GM19043 (cell line): ENCODE measurements around the gene CASP10.
A peak's percentile ranks its signal among the peaks of the same experiment; 100 is the strongest.

Experiments
- ATAC-seq: cut with Tn5 transposase; IDR thresholded peaks from one replicate; pipeline ENCODE4 v1.9.1; 2021; ENCODE audit warnings: low read depth; ENCODE audit not compliant: unreplicated experiment

Gene CASP10

DNA sequence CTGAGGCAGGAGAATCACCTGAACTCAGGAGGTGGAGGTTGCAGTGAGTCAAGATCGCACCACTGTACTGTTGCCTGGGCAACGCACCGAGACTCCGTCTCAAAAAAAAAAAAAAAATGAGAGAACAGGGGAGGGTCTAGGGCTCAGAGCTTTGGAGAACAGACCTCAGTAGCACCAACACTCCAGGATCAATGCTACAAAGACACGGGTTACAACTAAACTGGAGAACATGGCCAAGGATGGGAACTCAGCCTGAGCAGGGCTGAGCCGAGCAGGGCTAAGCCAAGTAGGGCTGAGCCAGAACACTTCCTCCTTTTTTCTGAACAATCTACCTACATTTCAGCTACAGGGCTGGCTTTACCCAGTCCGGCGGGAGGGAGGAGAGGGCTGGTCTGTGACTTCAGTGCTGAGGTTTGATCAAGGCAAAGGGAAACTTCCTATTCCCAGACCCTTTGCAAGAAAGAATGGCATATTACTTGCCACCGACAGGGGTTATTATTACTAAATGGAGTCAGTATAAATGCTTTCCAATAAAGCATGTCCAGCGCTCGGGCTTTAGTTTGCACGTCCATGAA lies 74.5 kb downstream of the CASP10 start:
- ATAC-seq, result peak; percentile 34

DNA sequence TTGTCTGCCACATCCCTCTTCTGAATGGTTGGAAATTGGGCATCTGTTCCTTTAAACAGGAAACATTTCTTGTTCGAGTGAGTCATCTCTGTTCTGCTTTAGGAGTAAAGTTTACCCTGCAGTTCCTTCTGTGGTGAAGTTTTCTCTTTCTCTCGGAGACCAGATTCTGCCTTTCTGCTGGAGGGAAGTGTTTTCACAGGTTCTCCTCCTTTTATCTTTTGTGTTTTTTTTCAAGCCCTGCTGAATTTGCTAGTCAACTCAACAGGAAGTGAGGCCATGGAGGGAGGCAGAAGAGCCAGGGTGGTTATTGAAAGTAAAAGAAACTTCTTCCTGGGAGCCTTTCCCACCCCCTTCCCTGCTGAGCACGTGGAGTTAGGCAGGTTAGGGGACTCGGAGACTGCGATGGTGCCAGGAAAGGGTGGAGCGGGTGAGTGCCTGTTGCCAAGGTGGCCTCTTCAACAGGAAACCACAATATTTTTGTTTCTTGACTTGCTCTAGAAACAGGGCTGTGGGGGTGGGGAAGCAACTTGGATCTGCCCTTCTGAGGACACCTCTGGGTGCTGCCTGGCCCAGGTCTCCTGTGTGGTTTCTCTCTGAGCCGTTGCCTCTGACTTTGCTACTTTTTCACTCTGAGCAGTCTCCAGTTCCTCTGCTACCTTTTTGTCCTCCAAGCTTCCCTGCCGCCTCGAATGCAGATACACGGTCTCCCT lies 75.2 kb downstream of the CASP10 start:
- ATAC-seq, result peak; percentile 56

DNA sequence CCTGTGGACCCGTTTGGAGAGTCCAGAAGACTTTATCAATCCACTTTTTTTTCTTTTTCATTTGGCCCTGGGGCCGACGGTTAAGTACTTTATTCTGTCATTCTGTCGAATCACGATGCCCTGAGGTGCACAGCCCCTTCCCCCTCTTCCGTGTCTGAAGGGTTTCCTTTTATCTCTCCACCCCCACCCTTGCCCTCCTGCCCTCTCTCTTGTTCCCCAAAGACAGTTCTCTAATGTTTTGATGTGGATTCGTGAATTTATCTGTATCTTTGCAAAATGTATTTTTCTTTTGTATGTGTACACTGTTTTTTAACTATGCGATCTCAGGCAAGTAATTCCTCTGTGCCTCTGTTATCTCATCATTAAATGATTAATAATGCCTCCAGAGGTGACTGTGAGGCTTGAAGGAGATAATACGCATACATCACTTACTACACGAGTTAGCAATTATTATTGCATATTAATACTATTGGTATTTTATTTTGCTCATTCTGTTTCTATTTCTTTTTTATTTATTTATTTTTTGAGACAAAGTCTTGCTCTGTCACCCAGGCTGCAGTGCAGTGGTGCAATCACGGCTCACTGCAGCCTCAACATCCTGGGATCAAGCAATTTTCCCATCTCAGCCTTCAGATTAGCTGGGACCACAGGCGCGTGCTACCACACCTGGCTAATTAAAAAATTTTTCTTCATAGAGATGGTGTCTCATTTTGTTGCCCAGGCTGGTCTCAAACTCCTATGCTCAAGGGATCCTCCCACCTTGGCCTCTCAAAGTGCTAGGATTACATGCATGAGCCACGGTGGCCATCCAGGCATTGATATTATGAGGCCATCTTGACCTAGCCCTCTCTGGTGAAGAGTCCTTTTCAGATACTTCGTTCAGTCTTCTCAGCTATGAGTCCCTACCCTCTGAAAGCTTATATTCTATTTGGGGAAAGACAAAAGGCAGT lies 76.0 kb downstream of the CASP10 start:
- ATAC-seq, result peak; percentile 1

DNA sequence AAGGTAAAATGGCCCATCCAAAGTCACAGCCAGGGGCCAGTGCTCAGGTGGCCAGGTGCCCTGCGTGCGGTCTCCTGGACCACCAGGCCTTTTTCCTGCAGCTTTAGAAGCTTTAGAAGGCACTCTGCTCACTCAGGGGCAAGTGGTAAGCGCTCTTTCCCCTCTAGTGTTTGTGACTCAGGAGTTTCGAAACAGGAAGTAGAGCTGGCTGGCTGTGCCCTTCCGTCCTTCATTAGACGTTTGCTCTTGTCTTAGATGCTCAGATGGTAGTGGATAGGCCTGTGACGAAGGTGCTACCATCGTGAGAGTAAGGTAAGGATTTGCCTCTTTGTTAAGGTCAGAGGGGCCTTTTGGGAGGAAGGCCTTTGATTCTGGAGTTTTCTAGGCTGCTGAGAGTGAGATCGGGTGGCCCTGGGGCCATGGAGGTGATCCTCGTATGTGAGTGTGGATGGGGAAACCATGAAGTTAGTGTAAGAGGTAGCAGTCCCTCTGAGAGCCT lies 77.4 kb downstream of the CASP10 start, which contains the start of gene CASP8:
CASP8 (plus strand) TSS at position 235 of the 499 bp plus-strand sequence. CDS start 5,951 bp downstream, outside the sequence.
- peak; percentile 31 for ATAC-seq

DNA sequence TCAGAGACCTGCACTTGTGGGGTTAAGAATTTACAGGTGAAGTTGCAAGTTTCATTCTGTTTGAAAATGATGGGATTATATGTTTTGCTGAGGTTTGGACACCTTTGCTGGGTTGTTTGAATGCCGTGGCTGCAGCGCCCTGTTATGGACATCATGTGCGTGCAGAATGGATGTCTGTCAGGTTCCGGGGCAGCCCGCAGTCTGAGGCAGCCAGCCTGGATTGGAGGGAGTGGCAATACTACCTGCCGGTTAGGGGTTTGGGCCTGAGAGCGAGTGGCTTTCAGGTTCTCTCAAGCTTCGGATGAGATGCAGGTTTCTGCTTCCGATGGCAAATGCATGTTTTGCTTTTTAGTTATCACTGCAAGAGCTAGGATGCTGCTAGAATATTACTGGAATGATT lies 78.5 kb downstream of the CASP10 start:
- no peak for ATAC-seq

DNA sequence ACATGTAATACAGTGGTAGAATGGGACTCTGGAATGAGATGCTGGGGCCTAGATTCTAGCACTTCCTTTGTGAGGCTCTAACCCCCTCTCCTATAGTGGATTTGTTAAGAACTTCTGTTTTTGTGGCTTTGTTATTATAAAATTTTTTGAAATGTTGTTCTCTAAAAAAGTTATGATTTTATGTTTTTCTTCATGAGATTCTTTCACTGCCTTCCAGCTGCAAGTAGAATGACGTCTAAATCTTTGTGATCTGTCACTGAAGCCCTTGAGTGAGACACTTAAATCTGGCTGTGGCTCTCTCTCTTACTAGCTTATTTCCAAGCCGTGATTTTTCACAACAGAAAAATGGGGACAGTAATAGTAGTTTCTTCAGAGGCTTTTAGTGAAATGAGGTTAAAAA lies 79.0 kb downstream of the CASP10 start:
- no peak for ATAC-seq

DNA sequence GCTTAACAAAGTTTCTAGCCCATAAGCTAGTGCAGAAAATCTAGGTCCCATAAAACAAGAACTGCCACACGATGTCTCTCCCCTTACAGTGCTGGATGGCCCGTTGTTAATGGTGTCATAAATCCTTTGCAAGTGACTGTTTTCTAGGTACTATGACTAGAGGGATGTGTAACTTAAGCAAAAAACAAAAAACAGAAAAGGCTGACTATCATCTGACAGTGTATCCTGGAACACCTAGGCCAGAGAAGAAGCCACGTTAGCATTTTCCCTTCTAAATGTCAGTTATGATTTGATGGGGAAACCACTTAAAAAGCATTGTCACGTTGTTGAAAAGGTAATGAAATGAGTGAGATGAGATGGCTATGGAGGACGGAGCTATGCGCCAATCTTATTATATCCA lies 79.8 kb downstream of the CASP10 start:
- no peak for ATAC-seq

DNA sequence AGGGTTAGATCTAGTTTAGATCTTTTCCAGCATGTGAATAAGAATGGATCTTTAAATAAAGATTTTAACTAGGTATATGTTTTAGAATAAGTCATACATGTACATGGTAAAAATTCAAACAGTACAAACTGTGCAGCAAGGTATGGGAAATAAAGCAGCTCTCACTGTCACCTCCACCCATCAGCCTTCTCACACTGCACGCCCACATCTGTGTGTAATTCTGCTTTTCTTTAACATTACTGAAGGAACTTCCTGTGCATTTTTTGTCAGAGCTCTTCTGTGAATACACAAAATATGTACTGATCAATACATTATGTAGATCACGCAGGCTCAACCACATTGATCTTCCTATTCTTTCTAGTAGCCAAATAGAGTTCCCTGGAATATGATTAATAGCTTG lies 80.8 kb downstream of the CASP10 start:
- ATAC-seq, result no peak

DNA sequence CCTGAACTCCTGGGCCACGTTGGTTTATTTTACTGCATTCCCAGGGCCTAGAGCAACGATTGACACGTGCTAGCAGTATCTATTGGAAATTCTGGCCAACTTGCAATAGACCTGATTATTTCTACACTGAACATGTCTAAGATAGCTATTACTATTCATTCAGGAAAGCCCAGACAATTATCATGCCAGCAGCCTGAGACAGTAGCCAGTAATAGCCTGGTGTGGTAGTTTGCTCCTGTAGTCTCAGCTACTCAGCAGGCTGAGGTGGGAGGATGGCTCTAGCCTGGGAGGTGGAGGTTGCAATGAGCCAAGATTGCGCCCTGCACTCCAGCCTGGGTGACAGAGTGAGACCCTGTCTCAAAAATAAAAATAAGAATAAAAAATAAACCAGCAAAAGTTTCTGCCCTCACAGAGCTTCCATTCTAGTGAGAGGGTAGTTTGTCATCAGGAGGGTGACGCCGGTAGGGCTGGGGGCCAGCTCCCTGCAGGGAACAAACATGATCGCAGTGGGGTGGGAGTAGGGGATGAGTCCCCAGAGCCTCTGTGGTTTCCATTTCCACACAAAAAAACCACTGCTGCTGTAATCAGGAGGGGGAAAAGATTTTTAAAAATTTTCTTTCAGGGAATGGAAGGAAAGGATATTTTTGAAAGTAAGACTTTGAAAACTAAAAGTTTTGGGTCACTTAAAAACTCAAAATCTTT lies 81.7 kb downstream of the CASP10 start:
- no peak for ATAC-seq

DNA sequence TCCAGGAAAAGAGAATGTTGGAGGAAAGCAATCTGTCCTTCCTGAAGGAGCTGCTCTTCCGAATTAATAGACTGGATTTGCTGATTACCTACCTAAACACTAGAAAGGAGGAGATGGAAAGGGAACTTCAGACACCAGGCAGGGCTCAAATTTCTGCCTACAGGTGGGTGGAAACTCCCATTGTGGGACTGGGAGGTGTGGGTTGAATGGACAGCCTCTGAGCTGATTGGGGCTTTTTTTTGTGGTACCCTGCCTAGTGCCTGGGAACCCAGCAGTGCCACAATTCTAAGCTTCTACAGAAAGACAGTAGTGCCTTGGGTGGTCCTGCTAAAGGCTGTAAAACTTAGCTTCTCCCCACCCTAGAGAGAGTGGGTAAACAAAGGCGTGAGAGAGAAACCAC lies 83.7 kb downstream of the CASP10 start:
- no peak for ATAC-seq

DNA sequence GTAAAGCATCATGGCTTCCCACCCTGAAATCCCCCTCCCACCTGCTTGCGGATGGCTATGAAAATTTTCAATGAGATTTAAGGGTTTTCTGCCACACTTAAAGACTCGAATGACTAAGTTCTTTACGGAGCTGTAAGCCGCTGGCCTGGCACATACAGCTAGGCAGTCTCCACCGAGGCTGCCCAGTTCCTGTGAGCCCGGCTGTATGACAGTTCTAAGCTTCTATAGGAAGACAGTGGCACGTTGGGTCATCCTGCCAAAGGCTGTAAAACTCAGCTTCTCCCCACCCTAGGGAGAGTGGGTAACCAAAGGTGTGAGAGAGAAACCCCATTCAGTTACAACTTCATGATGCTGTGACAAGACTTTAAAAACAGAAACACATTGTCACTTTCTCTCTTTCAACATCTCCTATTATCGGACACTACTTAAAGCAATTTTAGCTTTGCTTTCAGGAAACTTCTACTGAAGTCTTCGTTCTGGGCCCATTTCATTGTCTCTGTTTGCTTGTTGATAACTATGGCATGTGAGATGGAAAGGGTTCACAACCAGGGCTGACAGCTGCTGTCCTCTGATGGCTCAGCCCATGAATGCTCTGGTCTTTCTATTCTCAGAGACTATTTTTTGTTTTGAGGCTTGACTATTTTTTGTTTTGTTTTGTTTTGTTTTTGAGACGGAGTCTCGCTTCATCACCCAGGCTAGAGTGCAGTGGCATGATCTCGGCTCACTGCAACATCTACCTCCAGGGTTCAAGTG lies 84.5 kb downstream of the CASP10 start:
- no peak for ATAC-seq

DNA sequence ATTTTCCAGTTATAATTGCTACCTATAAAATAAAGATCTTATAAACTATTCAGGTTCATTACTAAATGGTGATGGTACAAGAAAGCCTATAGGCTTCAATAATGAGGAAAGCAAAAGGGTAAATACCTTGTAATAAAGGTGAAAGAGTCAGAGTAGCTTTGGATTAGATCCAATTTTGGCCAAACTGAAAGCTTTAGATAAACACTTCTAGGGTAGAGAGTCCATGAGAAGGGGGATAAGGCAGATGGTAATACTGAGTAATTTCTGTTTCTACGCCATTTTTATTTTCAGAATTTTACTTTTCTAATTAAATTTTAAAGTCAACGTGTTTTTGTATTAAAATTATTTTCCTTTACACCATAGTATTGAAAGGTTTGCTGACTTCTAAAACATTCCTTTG lies 86.8 kb downstream of the CASP10 start:
- no peak for ATAC-seq

DNA sequence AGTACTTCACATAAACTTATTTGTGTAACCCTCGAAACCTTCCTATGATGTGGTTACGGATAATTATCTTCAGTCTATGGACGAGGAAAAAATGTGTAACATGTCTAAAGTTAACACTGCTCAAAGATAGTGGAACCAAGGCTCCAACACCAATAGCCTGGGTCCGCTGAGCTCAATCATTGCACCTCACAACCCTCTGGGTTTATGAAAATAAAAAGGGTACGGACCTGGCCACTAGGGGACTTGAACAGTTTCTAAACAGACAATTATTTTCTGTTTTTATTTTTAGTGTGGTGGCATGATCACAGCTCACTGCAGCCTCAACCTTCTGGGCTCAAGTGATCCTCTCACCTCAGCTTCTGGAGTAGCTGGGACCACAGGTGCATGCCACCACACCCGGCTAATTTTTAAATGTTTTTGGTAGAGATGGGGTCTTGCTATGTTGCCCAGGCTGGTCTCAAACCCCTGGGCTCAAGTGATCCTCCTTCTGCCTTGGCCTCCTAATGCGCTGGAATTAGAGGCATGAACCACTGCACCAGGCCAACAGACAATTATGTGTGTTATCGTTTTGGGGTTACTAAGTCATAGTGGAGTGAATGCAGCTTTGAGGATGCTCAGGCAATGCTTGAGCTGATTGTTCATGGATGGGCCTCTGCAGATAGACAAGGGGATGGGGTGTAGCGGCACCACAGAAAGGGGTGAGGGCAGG lies 87.5 kb downstream of the CASP10 start:
- no peak for ATAC-seq

DNA sequence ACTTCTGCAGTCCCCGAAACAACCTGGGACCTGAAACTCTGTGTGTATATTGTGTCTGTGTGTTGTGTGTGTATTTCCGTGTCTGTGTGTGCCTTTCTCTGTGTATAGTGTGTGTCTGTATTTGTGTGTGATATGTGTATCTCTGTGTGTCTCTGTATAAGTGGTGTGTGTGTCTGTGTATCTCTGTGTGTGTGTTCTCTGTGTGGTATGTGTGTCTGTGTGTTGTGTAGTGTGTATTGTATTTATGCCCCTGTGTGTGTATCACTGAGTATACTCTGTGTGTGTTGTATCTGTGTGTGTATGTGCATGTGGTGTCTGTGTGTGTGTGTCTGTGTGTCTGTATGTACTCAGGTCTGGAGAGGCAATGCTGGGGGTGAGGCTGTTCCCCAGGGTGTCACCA lies 89.0 kb downstream of the CASP10 start:
- ATAC-seq, result no peak

DNA sequence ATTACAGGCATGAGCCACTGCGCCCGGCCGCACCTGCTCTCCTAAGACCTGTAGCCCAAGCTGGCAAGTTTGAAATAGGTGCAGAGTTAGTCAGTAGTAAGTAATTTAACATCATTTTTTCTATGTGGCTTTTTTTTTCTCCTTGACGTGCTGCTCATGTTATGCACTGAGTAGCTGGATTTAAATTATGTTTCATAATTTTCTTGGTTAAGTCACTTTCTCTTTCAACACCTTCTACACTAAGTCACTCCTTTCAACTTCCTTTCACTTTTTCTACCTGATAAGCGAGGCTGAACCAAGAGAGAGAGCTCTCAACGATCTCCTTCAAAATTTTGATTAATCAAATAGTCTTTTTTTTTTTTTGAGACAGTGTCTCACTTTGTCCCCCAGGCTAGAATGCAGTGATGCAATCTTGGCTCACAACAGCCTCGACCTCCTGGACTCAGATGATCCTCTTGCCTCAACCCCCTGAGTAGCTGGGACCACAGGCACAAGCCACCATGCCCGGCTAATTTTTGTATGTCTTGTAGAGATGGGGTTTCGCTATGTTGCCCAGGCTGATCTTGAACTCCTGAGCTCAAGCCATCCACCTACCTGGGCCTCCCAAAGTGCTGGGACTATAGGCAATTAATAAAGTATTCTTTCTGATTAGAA lies 90.5 kb downstream of the CASP10 start:
- no peak for ATAC-seq

DNA sequence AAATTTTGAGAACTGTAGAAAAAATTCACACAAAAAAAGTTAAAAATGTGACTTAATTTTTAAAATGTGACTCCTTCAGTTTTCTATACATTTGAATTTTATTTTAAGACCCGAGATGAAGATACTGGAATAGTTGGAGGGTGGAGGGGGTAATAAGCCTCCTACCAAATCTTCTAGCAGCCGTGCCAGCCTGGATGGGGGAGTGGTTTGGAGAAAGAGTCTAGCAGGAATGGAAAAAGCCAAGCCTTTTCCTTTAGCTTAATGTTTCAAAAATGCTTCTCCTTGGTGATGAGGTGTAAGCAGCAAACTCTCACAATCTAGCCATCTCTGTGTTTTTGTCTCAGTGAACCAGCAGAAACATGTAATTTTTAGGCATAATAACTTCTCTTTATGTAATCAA lies 92.1 kb downstream of the CASP10 start:
- no peak for ATAC-seq

DNA sequence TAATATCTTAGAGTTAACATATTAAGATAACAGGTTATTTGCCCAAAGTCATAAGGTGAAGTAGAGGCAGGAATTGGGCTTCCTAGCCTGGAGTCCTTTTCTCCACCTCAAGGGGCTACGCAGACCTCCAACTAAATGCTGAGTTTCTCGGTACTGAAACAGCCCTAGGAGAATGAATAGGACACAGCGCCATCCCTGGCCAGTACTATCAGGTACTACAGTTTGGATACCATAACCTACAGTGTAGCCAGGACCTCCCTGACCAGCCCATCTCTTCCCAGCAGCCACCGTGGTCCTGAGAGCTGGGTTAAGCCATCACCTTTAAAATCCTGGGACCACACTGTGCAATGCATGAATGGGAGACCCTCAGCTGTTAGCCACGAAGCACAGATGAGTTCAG lies 93.0 kb downstream of the CASP10 start:
- no peak for ATAC-seq

DNA sequence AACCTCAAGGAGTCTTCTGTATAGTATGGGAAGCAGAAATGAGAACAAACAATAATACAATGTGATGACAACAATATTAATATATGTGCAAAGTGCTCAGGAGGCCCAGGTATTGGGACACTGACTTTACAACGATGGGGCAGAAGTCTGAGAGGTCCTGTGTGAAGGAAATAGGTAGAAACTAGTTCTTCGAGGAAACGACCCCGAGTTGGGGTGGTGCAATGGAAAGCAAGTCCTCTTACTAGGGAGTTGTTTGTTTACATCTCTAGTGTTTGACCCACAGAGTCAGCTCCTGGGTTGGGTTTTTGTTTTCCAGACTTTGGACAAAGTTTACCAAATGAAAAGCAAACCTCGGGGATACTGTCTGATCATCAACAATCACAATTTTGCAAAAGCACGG lies 93.6 kb downstream of the CASP10 start:
- ATAC-seq, result no peak
